Stimulated activated CD4-positive, alpha-beta T cell treated with anti-CD3 and anti-CD28 coated beads, TNF-alpha, amount 100 ng/mL, for 48 hours (primary cell): Measurements from ENCODE around the gene PIGT.

Experiments
- DNase-seq, 3 donors: peaks; one replicate each; pipeline ENCODE4 v3.0.0-alpha.2; 2020; ENCODE audit warnings: low read depth in 3 of 3

PIGT gene

GRCh38 chr20:45400346-45401031, 15.5 kb upstream of the PIGT start:
- DNase-seq, result no peak

GRCh38 chr20:45402946-45403345, 13.0 kb upstream of the PIGT start:
- no peak for DNase-seq

GRCh38 chr20:45404438-45404837, 11.5 kb upstream of the PIGT start:
- no peak for DNase-seq

- DNase-seq, result no peak
These were observed 10.2 kb upstream of the PIGT start for GRCh38 chr20:45405571-45406259.

- DNase-seq, result peak in 1 of 3 donors; percentile 58
These were observed 9.5 kb upstream of the PIGT start for GRCh38 chr20:45406260-45407066.

GRCh38 chr20:45407067-45407745, 8.7 kb upstream of the PIGT start:
- DNase-seq, result no peak

GRCh38 chr20:45407783-45408645, 7.9 kb upstream of the PIGT start, which contains the start of gene DBNDD2:
Gene DBNDD2, plus strand, starts transcription at chr20:45408289. Its CDS starts 179 bp downstream, at chr20:45408468.
- DNase-seq, result no peak

- no peak for DNase-seq
These were observed 7.2 kb upstream of the PIGT start for GRCh38 chr20:45408646-45409213.

GRCh38 chr20:45409521-45410272, 6.2 kb upstream of the PIGT start:
- DNase-seq, result no peak

- no peak for DNase-seq
These were observed 5.1 kb upstream of the PIGT start for GRCh38 chr20:45410887-45411286.

- no peak for DNase-seq
These were observed 3.3 kb upstream of the PIGT start for GRCh38 chr20:45412653-45413052.

- no peak for DNase-seq
These were observed 2.5 kb upstream of the PIGT start for GRCh38 chr20:45413479-45413878.

GRCh38 chr20:45416917-45417316, 976 bp downstream of the PIGT start:
- no peak for DNase-seq

- DNase-seq, result no peak
These were observed 3.5 kb downstream of the PIGT start for GRCh38 chr20:45419188-45420091.

- DNase-seq, result no peak
These were observed 4.2 kb downstream of the PIGT start for GRCh38 chr20:45420125-45420524.

- no peak for DNase-seq
These were observed 7.8 kb downstream of the PIGT start for GRCh38 chr20:45423700-45424099.

GRCh38 chr20:45425561-45425960, 9.6 kb downstream of the PIGT start:
- no peak for DNase-seq

- no peak for DNase-seq
These were observed 10.5 kb downstream of the PIGT start for GRCh38 chr20:45426320-45427016.
